ENCODE measurements around the gene PNKP.

The PNKP gene

GRCh38 chr19:49836176-49837008 is 31.0 kb downstream of the PNKP start:
- H3K4me3 ChIP-seq (ENCODE audit: low read depth, low read length): no peak overlapping the region
- ChIA-PET POLR2A (interaction anchor here (1.1 kb wide), 1 partner anchor 14 kb away, joined by 4 read pairs; the partner anchor contains the start of gene PTOV1), CTCF (interaction anchor here (1.5 kb wide), 1 partner anchor 12 kb away, joined by 3 read pairs; no protein-coding TSS in a partner anchor)
- no peak for TF ChIP-seq CTCF (IDR thresholded peaks at IDR 0.05; ENCODE audit: insufficient read depth, low read length, missing control alignments)
- DNase-seq (ENCODE audit: low read depth, low spot score): no peak

DNA sequence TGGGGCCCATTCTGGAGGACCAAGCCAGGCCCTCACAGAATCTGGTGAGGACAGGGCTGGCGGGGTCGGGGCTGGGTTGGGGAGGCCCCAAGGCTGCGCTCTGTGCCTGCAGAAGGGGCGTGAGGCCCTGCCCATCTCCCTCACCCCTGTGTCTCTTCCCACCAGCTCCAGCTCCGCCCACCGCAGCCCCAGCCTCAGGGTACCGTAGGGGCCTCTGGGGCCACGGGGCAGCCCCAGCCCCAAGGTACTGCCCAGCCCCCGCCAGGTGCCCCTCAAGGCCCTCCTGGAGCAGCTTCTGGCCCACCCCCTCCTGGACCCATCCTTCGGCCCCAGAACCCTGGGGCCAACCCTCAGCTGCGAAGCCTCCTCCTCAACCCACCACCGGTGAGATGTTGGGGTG is 31.8 kb downstream of the PNKP start:
- no peak for DNase-seq (ENCODE audit: low read depth, low spot score)
- POLR2A ChIA-PET: no interaction called here
- CTCF ChIA-PET: no interaction called here
- no peak overlapping the region for H3K4me3 ChIP-seq (ENCODE audit: low read depth, low read length)
- no peak for TF ChIP-seq CTCF (IDR thresholded peaks at IDR 0.05; ENCODE audit: insufficient read depth, low read length, missing control alignments)

- no peak overlapping the region for H3K4me3 ChIP-seq (ENCODE audit: low read depth, low read length)
- ChIA-PET POLR2A (no interaction called here), CTCF (no interaction called here)
- TF ChIP-seq CTCF (IDR thresholded peaks at IDR 0.05; ENCODE audit: insufficient read depth, low read length, missing control alignments): no peak
- DNase-seq (ENCODE audit: low read depth, low spot score): no peak
These were observed 33.8 kb downstream of the PNKP start for GRCh38 chr19:49833599-49833998.

- POLR2A ChIA-PET: interaction anchor here (0.6 kb wide), 1 partner anchor 66 kb away, joined by 3 read pairs; the partner anchor contains the start of gene AP2A1
These were observed 34.8 kb downstream of the PNKP start for GRCh38 chr19:49832556-49832955.

DNA sequence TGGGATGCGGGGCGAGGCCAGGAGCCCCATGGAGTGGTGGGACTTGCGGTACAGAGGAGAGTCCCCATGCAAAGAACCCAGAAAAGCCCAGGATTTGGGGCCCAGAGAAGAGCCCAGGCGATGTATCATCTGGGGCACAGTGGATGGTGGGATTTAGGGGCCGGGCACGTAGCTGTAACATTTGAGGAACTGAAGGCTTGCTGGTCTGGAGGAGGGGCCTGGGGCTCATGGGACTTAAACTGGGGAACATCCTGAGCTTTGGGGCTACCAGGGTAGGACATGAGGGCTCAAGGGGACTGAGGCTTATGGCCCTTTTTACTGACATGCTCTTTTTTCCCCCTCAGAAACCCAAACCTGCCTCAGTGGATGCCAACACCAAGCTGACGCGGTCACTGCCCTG is 35.8 kb downstream of the PNKP start:
- no peak for TF ChIP-seq CTCF (IDR thresholded peaks at IDR 0.05; ENCODE audit: insufficient read depth, low read length, missing control alignments)
- CTCF ChIA-PET: no interaction called here
- DNase-seq (ENCODE audit: low read depth, low spot score): no peak

More at GRCh38 chr19:49832556-49832955, 34.8 kb downstream of the PNKP start:
- H3K4me3 ChIP-seq (ENCODE audit: low read depth, low read length): no peak overlapping the region
- DNase-seq (ENCODE audit: low read depth, low spot score): no peak
- CTCF ChIA-PET: no interaction called here
- TF ChIP-seq CTCF (IDR thresholded peaks at IDR 0.05; ENCODE audit: insufficient read depth, low read length, missing control alignments): no peak

DNA sequence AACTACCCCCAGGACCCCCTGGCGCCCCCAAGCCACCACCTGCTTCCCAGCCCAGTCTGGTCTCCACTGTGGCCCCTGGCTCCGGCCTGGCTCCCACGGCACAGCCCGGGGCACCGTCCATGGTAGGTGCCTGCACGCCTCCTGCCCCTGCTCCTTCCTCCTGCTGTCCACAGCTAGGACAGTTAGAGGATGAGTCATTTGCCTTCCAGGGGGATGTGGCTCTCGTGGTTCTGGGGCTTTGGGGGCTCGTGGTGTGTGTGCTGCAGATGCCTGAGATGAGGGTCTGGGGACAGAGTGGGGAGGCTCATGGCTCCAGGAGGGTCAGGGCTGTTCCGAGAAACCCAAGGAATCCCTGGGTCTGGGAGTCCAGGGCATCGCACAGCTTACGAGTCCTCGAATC is 36.6 kb downstream of the PNKP start:
- H3K4me3 ChIP-seq (ENCODE audit: low read depth, low read length): no peak overlapping the region
- POLR2A ChIA-PET: no interaction called here
- TF ChIP-seq CTCF (IDR thresholded peaks at IDR 0.05; ENCODE audit: insufficient read depth, low read length, missing control alignments): no peak
- CTCF ChIA-PET: no interaction called here
- no peak for DNase-seq (ENCODE audit: low read depth, low spot score)

More for the DNA sequence above, 35.8 kb downstream of the PNKP start:
- no peak overlapping the region for H3K4me3 ChIP-seq (ENCODE audit: low read depth, low read length)
- POLR2A ChIA-PET: interaction anchor here (0.6 kb wide), 1 partner anchor 10 kb away, joined by 3 read pairs; no protein-coding TSS in a partner anchor
